SK-N-SH (cell line): ENCODE results near the gene RNF138. TPM values are rescaled to one million over a fixed set of nuclear protein-coding genes. Genes with fewer than 3 reads are reported as not detected.
A peak's percentile ranks its signal among the peaks of the same experiment; 100 is the strongest.

ENCODE experiments used
- CTCF ChIA-PET: fragments of 300-600, 350-600 bp; formaldehyde crosslinking; extraction: SDS; loops from one replicate; lab custom pipeline; 2021; lab: Yijun Ruan, JAX
- POLR2A ChIA-PET: fragments of 350-600 bp; sonication (Branson Sonifier 250); formaldehyde crosslinking; extraction: SDS; loops from one replicate; lab custom pipeline; 2020; ENCODE audit warnings: antibody characterized with exemption, inconsistent platforms; lab: Yijun Ruan, JAX
- DNase-seq: peaks from one replicate; pipeline ENCODE4 v3.0.0; 2012
- H2AFZ ChIP-seq: fragments of 200-600 bp; sonication (generic); 2 replicates; pipeline ENCODE4 v1.8.1; 2016; ENCODE audit warnings: antibody characterized with exemption, mild to moderate bottlenecking, low read depth
- H3F3A ChIP-seq: fragments of 200-600 bp; sonication (generic); replicated peaks from 2 replicates; pipeline ENCODE3; 2016; ENCODE audit warnings: antibody characterized with exemption, mild to moderate bottlenecking; ENCODE audit not compliant: insufficient read depth
- H3K27ac ChIP-seq, 2 experiments: fragments of 200-500 bp in 1 of 2; fragments of 200-600 bp in 1 of 2; sonication (Bioruptor generic) in 1 of 2; sonication (generic), shearing (Covaris generic) in 1 of 2; 2 replicates each; pipeline versions ENCODE4 v1.5.1 to v1.6.1; 2014 to 2016; ENCODE audit warnings: low read depth in 2 of 2, inconsistent platforms in 1 of 2, low read length in 1 of 2, mild to moderate bottlenecking in 1 of 2, mixed read lengths in 1 of 2
- H3K27me3 ChIP-seq: fragments of 200-600 bp; sonication (generic), shearing (Covaris generic); 2 replicates; pipeline ENCODE4 v1.6.1; 2016; ENCODE audit warnings: mixed run types; ENCODE audit not compliant: insufficient read depth
- H3K36me3 ChIP-seq, 2 experiments: fragments of 200-500 bp in 1 of 2; fragments of 200-600 bp in 1 of 2; sonication (Bioruptor generic) in 1 of 2; sonication (generic) in 1 of 2; replicated peaks in 1 of 2; 2 replicates each; pipeline versions ENCODE3 to v1.5.1; 2014 to 2016; ENCODE audit warnings: low read length in 1 of 2, mild to moderate bottlenecking in 1 of 2; ENCODE audit not compliant: insufficient read depth in 2 of 2, control insufficient read depth in 1 of 2
- H3K4me1 ChIP-seq, 2 experiments: fragments of 200-500 bp in 1 of 2; fragments of 200-600 bp in 1 of 2; sonication (Bioruptor generic) in 1 of 2; sonication (generic), shearing (Covaris generic) in 1 of 2; 2 replicates each; pipeline versions ENCODE4 v1.5.1 to v1.6.1; 2014 to 2016; ENCODE audit warnings: low read depth in 1 of 2, low read length in 1 of 2, mixed run types in 1 of 2; ENCODE audit not compliant: insufficient read depth in 2 of 2, control insufficient read depth in 1 of 2
- H3K4me2 ChIP-seq: fragments of 200-600 bp; sonication (generic), shearing (Covaris generic); 2 replicates; pipeline ENCODE4 v1.6.1; 2017; ENCODE audit warnings: mixed run types
- H3K4me3 ChIP-seq, 2 experiments: fragments of 200-500 bp in 1 of 2; fragments of 200-600 bp in 1 of 2; sonication (Bioruptor generic) in 1 of 2; sonication (generic), shearing (Covaris generic) in 1 of 2; 2 replicates each; pipeline versions ENCODE4 v1.5.1 to v1.8.1; 2014 to 2016; ENCODE audit warnings: low read depth in 2 of 2, inconsistent platforms in 1 of 2, low read length in 1 of 2, mild to moderate bottlenecking in 1 of 2, mixed read lengths in 1 of 2, moderate library complexity in 1 of 2
- H3K79me2 ChIP-seq: fragments of 200-600 bp; sonication (generic); 2 replicates; pipeline ENCODE4 v1.8.1; 2017; ENCODE audit warnings: mild to moderate bottlenecking; ENCODE audit not compliant: insufficient read depth
- H3K9ac ChIP-seq: fragments of 200-600 bp; sonication (generic); 2 replicates; pipeline ENCODE4 v1.6.1; 2017; ENCODE audit warnings: mixed run types
- H3K9me2 ChIP-seq: fragments of 200-600 bp; sonication (generic); 2 replicates; pipeline ENCODE4 v1.6.1; 2017; ENCODE audit warnings: mixed run types
- H3K9me3 ChIP-seq: fragments of 200-600 bp; sonication (generic); 2 replicates; pipeline ENCODE4 v1.6.1; 2017; ENCODE audit warnings: mixed run types, mild to moderate bottlenecking, moderate library complexity
- H4K20me1 ChIP-seq: fragments of 200-600 bp; sonication (generic); 2 replicates; pipeline ENCODE4 v1.6.1; 2017; ENCODE audit warnings: mild to moderate bottlenecking, mixed run types; ENCODE audit not compliant: insufficient read depth
- ELF1 ChIP-seq: IDR thresholded peaks from 2 replicates; pipeline ENCODE4 v1.4.0; 2012
- EP300 ChIP-seq, 2 experiments: IDR thresholded peaks; 2 replicates each; pipeline versions ENCODE4 v1.4.0 to v1.6.1; 2012; ENCODE audit warnings: borderline replicate concordance in 1 of 2, low read depth in 1 of 2, low read length in 1 of 2
- EZH2phosphoT487 ChIP-seq: fragments of 200-600 bp; sonication (generic); IDR thresholded peaks from 2 replicates; pipeline ENCODE4 v1.6.1; 2017; ENCODE audit warnings: low read depth, mixed run types, mild to moderate bottlenecking, antibody characterized with exemption, moderate library complexity, borderline replicate concordance
- FOSL2 ChIP-seq: IDR thresholded peaks from 2 replicates; pipeline ENCODE4 v1.4.0; 2012; ENCODE audit warnings: low read depth, mild to moderate bottlenecking, moderate library complexity, borderline replicate concordance
- FOXM1 ChIP-seq: IDR thresholded peaks from 2 replicates; pipeline ENCODE4 v1.4.0; 2012; ENCODE audit warnings: low read depth, mild to moderate bottlenecking
- GABPA ChIP-seq: IDR thresholded peaks from 2 replicates; pipeline ENCODE4 v1.4.0; 2012; ENCODE audit warnings: low read depth, mild to moderate bottlenecking
- IRF3 ChIP-seq: fragments of 150-350 bp; IDR thresholded peaks from 2 replicates; pipeline ENCODE4 v1.6.1; 2016; ENCODE audit warnings: mild to moderate bottlenecking, low read depth, low read length
- JUND ChIP-seq: IDR thresholded peaks from 2 replicates; pipeline ENCODE4 v1.4.0; 2012
- MAX ChIP-seq: IDR thresholded peaks from 2 replicates; pipeline ENCODE4 v1.4.0; 2012; ENCODE audit warnings: low read depth
- MEF2A ChIP-seq: IDR thresholded peaks from 2 replicates; pipeline ENCODE4 v1.4.0; 2012; ENCODE audit warnings: low read depth, borderline replicate concordance
- NRF1 ChIP-seq: IDR thresholded peaks from 2 replicates; pipeline ENCODE4 v1.6.1; 2012; ENCODE audit warnings: low read depth, mild to moderate bottlenecking, low read length
- RAD21 ChIP-seq: IDR thresholded peaks from 2 replicates; pipeline ENCODE4 v1.6.1; 2012; ENCODE audit warnings: mild to moderate bottlenecking, low read length
- REST ChIP-seq: IDR thresholded peaks from 2 replicates; pipeline ENCODE4 v1.6.1; 2012; ENCODE audit warnings: mild to moderate bottlenecking, low read depth, low read length, moderate library complexity
- SMC3 ChIP-seq: IDR thresholded peaks from 2 replicates; pipeline ENCODE4 v1.6.1; 2012; ENCODE audit warnings: low read depth, low read length, improper control_type of control experiment
- TAF1 ChIP-seq: IDR thresholded peaks from 2 replicates; pipeline ENCODE4 v1.6.1; 2012; ENCODE audit warnings: low read depth, mild to moderate bottlenecking, low read length, moderate library complexity, borderline replicate concordance
- TCF12 ChIP-seq: IDR thresholded peaks from 2 replicates; pipeline ENCODE4 v1.4.0; 2012
- USF2 ChIP-seq: fragments of 150-350 bp; IDR thresholded peaks from 2 replicates; pipeline ENCODE4 v1.6.1; 2017; ENCODE audit warnings: antibody characterized with exemption, low read length, low read depth, borderline replicate concordance
- WGBS: methylation state at CpG from one replicate; pipeline ENCODE4 v1.1.6; 2017; ENCODE audit warnings: low lambda C conversion rate; 5-methylcytosine and 5-hydroxymethylcytosine counted together
- polyA plus RNA-seq, 3 experiments: library from polyadenylated mRNA; depleted of rRNA; stranded (reverse); fragments of >200 nt; gene quantifications; 2 replicates each; pipeline ENCODE4 v1.2.3, GENCODE V29; 2012
- TF ChIP-seq, protein P1 (sequence below): IDR thresholded peaks from 2 replicates; pipeline ENCODE4 v1.4.0; 2012; ENCODE audit warnings: low read depth, borderline replicate concordance
- TF ChIP-seq, protein P2 (sequence below): IDR thresholded peaks from 2 replicates; pipeline ENCODE4; 2012

Gene RNF138
- polyA plus RNA-seq, 1 of the 3 experiments (the other 2 are of a cell fraction), result 22.3 TPM

DNA sequence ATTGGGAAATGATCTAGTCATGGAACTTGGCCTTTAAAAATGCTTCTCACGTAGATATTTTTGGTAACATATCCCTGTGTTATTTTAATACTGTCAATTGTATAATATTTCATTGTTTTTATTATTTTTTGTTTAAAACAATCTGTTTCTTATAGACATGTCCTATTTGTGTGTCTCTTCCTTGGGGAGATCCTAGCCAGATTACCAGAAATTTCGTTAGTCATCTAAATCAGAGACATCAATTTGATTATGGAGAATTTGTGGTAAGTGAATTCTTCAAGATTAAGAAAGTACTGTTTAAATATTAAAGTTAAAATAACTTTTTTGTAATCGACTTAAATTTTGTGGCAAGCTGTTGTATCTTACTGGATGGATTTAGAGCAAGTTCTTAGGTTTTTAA, 34.9 kb downstream of the RNF138 start:
- Histone ChIP-seq H2AFZ (no peak overlapping the region), H3K79me2 (no peaks in the 10 kb centered on the region; the same call in 1 of the 2 replicates), H3F3A (peaks cover 26% of the 10 kb centered on the region), H3K27ac (peak overlapping the region in 1 of 2 experiments; percentile 33; a peak in 1 of 4 replicates), H3K4me2 (no peak overlapping the region), H3K36me3 (peaks cover 53 to 56% of the 10 kb centered on the region in 2 experiments), H3K9me3 (no peaks in the 10 kb centered on the region), H3K4me3 (no peak overlapping the region), H4K20me1 (no peaks in the 10 kb centered on the region), H3K4me1 (no peaks in the 10 kb centered on the region), H3K27me3 (no peaks in the 10 kb centered on the region), H3K9ac (no peak overlapping the region), H3K9me2 (no peaks in the 10 kb centered on the region)
- 54% methylated on average over 3 of the region's 3 CpGs for WGBS
- CTCF ChIA-PET, result no interaction called here
- DNase-seq, result no peak
- TF ChIP-seq EP300 (IDR thresholded peaks at IDR 0.05; ENCODE audit: borderline replicate concordance in 1 of 2, low read depth in 1 of 2, low read length in 1 of 2) (no peak), TCF12 (peak; percentile 29; the same call in 1 of the 2 replicates)
- POLR2A ChIA-PET, result no interaction called here

GRCh38 chr18:32135625-32136024, 44.0 kb downstream of the RNF138 start:
- Histone ChIP-seq H3F3A (peaks cover 5% of the 10 kb centered on the region), H3K79me2 (no peaks in the 10 kb centered on the region), H3K27me3 (no peaks in the 10 kb centered on the region), H3K9me2 (no peaks in the 10 kb centered on the region), H3K4me1 (no peaks in the 10 kb centered on the region), H4K20me1 (no peaks in the 10 kb centered on the region), H3K9ac (no peak overlapping the region), H3K4me3 (no peak overlapping the region), H3K4me2 (no peak overlapping the region), H3K9me3 (no peaks in the 10 kb centered on the region), H3K36me3 (peaks cover 12 to 19% of the 10 kb centered on the region in 2 experiments)
- CTCF ChIA-PET, result interaction anchor here (1.2 kb wide), 1 partner anchor 22 kb away, joined by 5 read pairs; no protein-coding TSS in a partner anchor
- POLR2A ChIA-PET, result no interaction called here
- TF ChIP-seq REST, result no peak
- TF ChIP-seq EZH2phosphoT487, result no peak
- no peak for TF ChIP-seq SMC3
- TF ChIP-seq MAX, result no peak
- TF ChIP-seq, protein P1, sequence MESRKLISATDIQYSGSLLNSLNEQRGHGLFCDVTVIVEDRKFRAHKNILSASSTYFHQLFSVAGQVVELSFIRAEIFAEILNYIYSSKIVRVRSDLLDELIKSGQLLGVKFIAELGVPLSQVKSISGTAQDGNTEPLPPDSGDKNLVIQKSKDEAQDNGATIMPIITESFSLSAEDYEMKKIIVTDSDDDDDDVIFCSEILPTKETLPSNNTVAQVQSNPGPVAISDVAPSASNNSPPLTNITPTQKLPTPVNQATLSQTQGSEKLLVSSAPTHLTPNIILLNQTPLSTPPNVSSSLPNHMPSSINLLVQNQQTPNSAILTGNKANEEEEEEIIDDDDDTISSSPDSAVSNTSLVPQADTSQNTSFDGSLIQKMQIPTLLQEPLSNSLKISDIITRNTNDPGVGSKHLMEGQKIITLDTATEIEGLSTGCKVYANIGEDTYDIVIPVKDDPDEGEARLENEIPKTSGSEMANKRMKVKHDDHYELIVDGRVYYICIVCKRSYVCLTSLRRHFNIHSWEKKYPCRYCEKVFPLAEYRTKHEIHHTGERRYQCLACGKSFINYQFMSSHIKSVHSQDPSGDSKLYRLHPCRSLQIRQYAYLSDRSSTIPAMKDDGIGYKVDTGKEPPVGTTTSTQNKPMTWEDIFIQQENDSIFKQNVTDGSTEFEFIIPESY, result no peak
- no peak for TF ChIP-seq NRF1
- TF ChIP-seq FOXM1, result no peak
- TF ChIP-seq IRF3, result no peak
- TF ChIP-seq TAF1, result no peak
- TF ChIP-seq GABPA, result no peak
- no peak for TF ChIP-seq JUND
- TF ChIP-seq, protein P2, sequence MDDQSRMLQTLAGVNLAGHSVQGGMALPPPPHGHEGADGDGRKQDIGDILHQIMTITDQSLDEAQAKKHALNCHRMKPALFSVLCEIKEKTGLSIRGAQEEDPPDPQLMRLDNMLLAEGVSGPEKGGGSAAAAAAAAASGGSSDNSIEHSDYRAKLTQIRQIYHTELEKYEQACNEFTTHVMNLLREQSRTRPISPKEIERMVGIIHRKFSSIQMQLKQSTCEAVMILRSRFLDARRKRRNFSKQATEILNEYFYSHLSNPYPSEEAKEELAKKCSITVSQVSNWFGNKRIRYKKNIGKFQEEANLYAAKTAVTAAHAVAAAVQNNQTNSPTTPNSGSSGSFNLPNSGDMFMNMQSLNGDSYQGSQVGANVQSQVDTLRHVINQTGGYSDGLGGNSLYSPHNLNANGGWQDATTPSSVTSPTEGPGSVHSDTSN, result no peak
- no peak for TF ChIP-seq USF2
- no peak for TF ChIP-seq ELF1
- no peak for TF ChIP-seq MEF2A
- no peak for TF ChIP-seq EP300 (IDR thresholded peaks at IDR 0.05; ENCODE audit: borderline replicate concordance in 1 of 2, low read depth in 1 of 2, low read length in 1 of 2)
- no peak for TF ChIP-seq TCF12
- no peak for TF ChIP-seq FOSL2
- no peak for TF ChIP-seq RAD21
- TF ChIP-seq, all 33 proteins: peak for 0
- Histone ChIP-seq H2AFZ (no peak overlapping the region), H3K27ac (no peak overlapping the region)
- WGBS, result 98% methylated on average over 2 of the region's 2 CpGs
- no peak for DNase-seq
